ENCODE results near the gene YES1. TPM values are rescaled to one million over a fixed set of nuclear protein-coding genes. Genes with fewer than 3 reads are reported as not detected.

Gene YES1
- total RNA-seq, 1 experiment from 2014 or later = 81.7 TPM

- Mint-ChIP-seq H3K9me3 (ENCODE audit: unreplicated experiment) (no peaks in the 10 kb centered on the region), H3K27ac (ENCODE audit: low read depth, unreplicated experiment) (no peak overlapping the region)
- POLR2A ChIA-PET = interaction anchor here (0.6 to 2.7 kb wide), 5 partner anchors 15 to 211 kb away, joined by 3 to 13 read pairs (median 7); no protein-coding TSS in a partner anchor
Observed at GRCh38 chr18:829432-829831, 17.4 kb upstream of the YES1 start.

DNA sequence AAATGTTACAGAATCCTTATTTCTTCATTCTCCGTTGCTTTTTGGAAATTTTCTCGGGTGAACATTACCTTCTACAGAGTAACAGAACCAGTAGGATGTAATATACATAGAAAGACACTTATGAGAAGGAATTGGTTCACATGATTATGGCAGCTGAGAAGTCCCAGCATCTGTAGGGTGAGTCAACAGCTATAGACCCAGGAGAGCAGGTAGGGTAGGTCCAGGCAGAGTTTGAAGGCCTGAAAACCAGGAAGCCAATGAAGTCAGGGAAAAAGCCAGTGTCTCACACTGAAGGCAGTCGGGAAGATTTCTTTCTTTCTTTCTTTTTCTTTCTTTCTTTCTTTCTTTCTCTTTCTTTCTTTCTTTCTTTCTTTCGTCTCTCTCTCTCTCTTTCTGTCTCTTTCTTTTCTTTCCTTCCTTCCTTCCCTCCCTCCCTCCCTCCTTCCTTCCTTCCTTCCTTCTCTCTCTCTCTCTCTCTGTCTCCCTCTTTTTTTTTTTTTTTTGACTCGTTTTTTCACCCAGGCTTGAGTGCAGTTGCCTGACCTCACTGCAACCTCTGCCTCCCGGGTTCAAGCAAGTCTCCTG lies 15.1 kb upstream of the YES1 start:
- Mint-ChIP-seq H3K27me3 (ENCODE audit: insufficient read depth, unreplicated experiment) (no peaks in the 10 kb centered on the region), H3K4me1 (ENCODE audit: insufficient read depth, unreplicated experiment) (peaks cover 13% of the 10 kb centered on the region), H3K4me3 (ENCODE audit: unreplicated experiment) (no peak overlapping the region), H3K27ac (ENCODE audit: low read depth, unreplicated experiment) (no peak overlapping the region), H3K36me3 (ENCODE audit: insufficient read depth, unreplicated experiment) (no peaks in the 10 kb centered on the region), H3K9me3 (ENCODE audit: unreplicated experiment) (no peaks in the 10 kb centered on the region)
- DNase-seq (ENCODE audit: unreplicated experiment) = no peak
- intact Hi-C loops (cut with micrococcal nuclease) = no loop called here
- CTCF ChIA-PET = no interaction called here
- POLR2A ChIA-PET = no interaction called here
- TF ChIP-seq CTCF (IDR thresholded peaks at IDR 0.05; ENCODE audit: unreplicated experiment) = no peak
- no TSS peak for BruUV-seq (replicated peaks)

More at GRCh38 chr18:829432-829831, 17.4 kb upstream of the YES1 start:
- H3K4me1 Mint-ChIP-seq (ENCODE audit: insufficient read depth, unreplicated experiment) = peaks cover 8% of the 10 kb centered on the region
- H3K36me3 Mint-ChIP-seq (ENCODE audit: insufficient read depth, unreplicated experiment) = no peaks in the 10 kb centered on the region
- CTCF ChIA-PET = interaction anchor here (0.6 to 9.0 kb wide), 14 partner anchors 8 to 1737 kb away, joined by 3 to 277 read pairs (median 16); partner anchors contain the start of genes THOC1 and YES1
- no peak overlapping the region for H3K4me3 Mint-ChIP-seq (ENCODE audit: unreplicated experiment)
- no peaks in the 10 kb centered on the region for H3K27me3 Mint-ChIP-seq (ENCODE audit: insufficient read depth, unreplicated experiment)
- intact Hi-C loops (cut with micrococcal nuclease) = no loop called here
- no TSS peak for BruUV-seq (replicated peaks)
- no peak for TF ChIP-seq CTCF (IDR thresholded peaks at IDR 0.05; ENCODE audit: unreplicated experiment)
- DNase-seq (ENCODE audit: unreplicated experiment) = no peak

GRCh38 chr18:825891-826585 lies 14.0 kb upstream of the YES1 start:
- H3K4me3 Mint-ChIP-seq (ENCODE audit: unreplicated experiment) = no peak overlapping the region
- ChIA-PET POLR2A (no interaction called here), CTCF (interaction anchor here (0.6 to 2.5 kb wide), 3 partner anchors 8 to 50 kb away, joined by 3 to 16 read pairs (median 10); no protein-coding TSS in a partner anchor)
- intact Hi-C loops (cut with micrococcal nuclease) = no loop called here
- no peaks in the 10 kb centered on the region for H3K9me3 Mint-ChIP-seq (ENCODE audit: unreplicated experiment)
- TF ChIP-seq CTCF (IDR thresholded peaks at IDR 0.05; ENCODE audit: unreplicated experiment) = no peak
- H3K36me3 Mint-ChIP-seq (ENCODE audit: insufficient read depth, unreplicated experiment) = no peaks in the 10 kb centered on the region
- DNase-seq (ENCODE audit: unreplicated experiment) = no peak
- peaks cover 13% of the 10 kb centered on the region for H3K4me1 Mint-ChIP-seq (ENCODE audit: insufficient read depth, unreplicated experiment)
- H3K27ac Mint-ChIP-seq (ENCODE audit: low read depth, unreplicated experiment) = no peak overlapping the region
- H3K27me3 Mint-ChIP-seq (ENCODE audit: insufficient read depth, unreplicated experiment) = no peaks in the 10 kb centered on the region
- BruUV-seq (replicated peaks) = no TSS peak

DNA sequence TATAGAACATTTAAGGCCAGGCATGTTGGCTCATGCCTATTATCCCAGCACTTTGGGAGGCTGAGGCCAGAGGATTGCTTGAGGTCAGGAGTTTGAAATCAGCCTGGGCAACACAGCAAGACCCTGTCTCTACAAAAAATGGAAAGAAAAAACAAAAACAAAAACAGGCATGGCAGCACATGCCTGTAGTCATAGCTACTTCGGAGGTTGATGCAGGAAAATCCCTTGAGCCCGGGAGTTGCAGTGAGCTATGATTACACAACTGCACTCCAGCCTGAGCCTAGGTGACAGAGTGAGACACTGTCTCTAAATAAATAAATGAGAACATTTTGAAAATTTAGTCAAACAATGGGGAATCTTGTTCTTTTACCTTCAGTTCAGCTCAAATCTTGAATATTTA lies 12.1 kb upstream of the YES1 start:
- no TSS peak for BruUV-seq (replicated peaks)
- Mint-ChIP-seq H3K4me3 (ENCODE audit: unreplicated experiment) (no peak overlapping the region), H3K9me3 (ENCODE audit: unreplicated experiment) (no peaks in the 10 kb centered on the region), H3K36me3 (ENCODE audit: insufficient read depth, unreplicated experiment) (no peaks in the 10 kb centered on the region), H3K27ac (ENCODE audit: low read depth, unreplicated experiment) (peak overlapping the region; percentile 69), H3K4me1 (ENCODE audit: insufficient read depth, unreplicated experiment) (peaks cover 5% of the 10 kb centered on the region), H3K27me3 (ENCODE audit: insufficient read depth, unreplicated experiment) (no peaks in the 10 kb centered on the region)
- DNase-seq (ENCODE audit: unreplicated experiment) = peak; percentile 51
- ChIA-PET POLR2A (interaction anchor here (0.7 to 2.2 kb wide), 5 partner anchors 9 to 200 kb away, joined by 3 to 16 read pairs (median 3); no protein-coding TSS in a partner anchor), CTCF (interaction anchor here (0.6 to 2.5 kb wide), 12 partner anchors 9 to 201 kb away, joined by 3 to 16 read pairs (median 3); no protein-coding TSS in a partner anchor)
- intact Hi-C loops (cut with micrococcal nuclease) = no loop called here
- TF ChIP-seq CTCF (IDR thresholded peaks at IDR 0.05; ENCODE audit: unreplicated experiment) = no peak
